ACC112 (cell line): ENCODE data around the gene F12.

Experiments used
- H2AFZ ChIP-seq: fragments of 200-600 bp; sonication (generic); one replicate; pipeline ENCODE4 v1.6.0; 2017; ENCODE audit warnings: antibody characterized with exemption, low read length; ENCODE audit not compliant: unreplicated experiment
- H3K27ac ChIP-seq: fragments of 200-600 bp; sonication (generic); 2 replicates; pipeline ENCODE4 v1.5.1; 2014; ENCODE audit warnings: low read depth, mild to moderate bottlenecking, antibody characterized with exemption, low read length, moderate library complexity
- H3K27me3 ChIP-seq: fragments of 200-600 bp; sonication (generic); 2 replicates; pipeline ENCODE4 v1.6.1; 2014; ENCODE audit warnings: mild to moderate bottlenecking, antibody characterized with exemption, low read length, moderate library complexity, mixed read lengths; ENCODE audit not compliant: insufficient read depth
- H3K36me3 ChIP-seq: fragments of 200-600 bp; sonication (generic); 2 replicates; pipeline ENCODE4 v1.6.1; 2016; ENCODE audit warnings: mild to moderate bottlenecking, antibody characterized with exemption, low read length, moderate library complexity, mixed read lengths; ENCODE audit not compliant: insufficient read depth
- H3K4me1 ChIP-seq: fragments of 200-600 bp; sonication (generic); one replicate; pipeline ENCODE4 v1.6.1; 2016; ENCODE audit warnings: low read length, mixed read lengths; ENCODE audit not compliant: insufficient read depth, unreplicated experiment, control insufficient read depth
- H3K4me3 ChIP-seq: fragments of 200-600 bp; sonication (generic); 2 replicates; pipeline ENCODE4 v1.5.1; 2014; ENCODE audit warnings: mild to moderate bottlenecking, low read depth, low read length
- H3K79me2 ChIP-seq: fragments of 200-600 bp; sonication (generic); one replicate; pipeline ENCODE4 v1.6.0; 2016; ENCODE audit warnings: low read length; ENCODE audit not compliant: control insufficient read depth, unreplicated experiment, insufficient read depth

Gene F12

GRCh38 chr5:177357459-177358351, 51.7 kb downstream of the F12 start, which contains the start of gene RGS14:
Gene RGS14 (plus strand): TSS chr5:177357924. CDS start chr5:177358025, 101 bp downstream.
- no peaks in the 10 kb centered on the region for H3K79me2 ChIP-seq
- no peak within 1 kb of the TSS for H3K27ac ChIP-seq
- no peaks in the 10 kb centered on the region for H3K27me3 ChIP-seq
- H3K4me3 ChIP-seq: no peak within 1 kb of the TSS
- no peaks in the 10 kb centered on the region for H3K36me3 ChIP-seq
- no peaks in the 10 kb centered on the region for H3K4me1 ChIP-seq
- no peak within 1 kb of the TSS for H2AFZ ChIP-seq

GRCh38 chr5:177357146-177357458, 52.3 kb downstream of the F12 start:
- H3K27ac ChIP-seq: no peak overlapping the region
- H3K4me1 ChIP-seq: no peaks in the 10 kb centered on the region
- H2AFZ ChIP-seq: no peak overlapping the region
- no peaks in the 10 kb centered on the region for H3K36me3 ChIP-seq
- H3K79me2 ChIP-seq: no peaks in the 10 kb centered on the region
- H3K4me3 ChIP-seq: no peak overlapping the region
- H3K27me3 ChIP-seq: no peaks in the 10 kb centered on the region

- Histone ChIP-seq H3K36me3 (no peaks in the 10 kb centered on the region), H3K27me3 (no peaks in the 10 kb centered on the region), H2AFZ (no peak overlapping the region), H3K79me2 (no peaks in the 10 kb centered on the region), H3K4me1 (no peaks in the 10 kb centered on the region), H3K4me3 (no peak overlapping the region), H3K27ac (no peak overlapping the region)
These were observed 52.6 kb downstream of the F12 start for GRCh38 chr5:177356746-177357145.

GRCh38 chr5:177355868-177356168, 53.5 kb downstream of the F12 start:
- no peaks in the 10 kb centered on the region for H3K27me3 ChIP-seq
- no peak overlapping the region for H3K4me3 ChIP-seq
- peaks cover 6% of the 10 kb centered on the region for H3K79me2 ChIP-seq
- H3K36me3 ChIP-seq: no peaks in the 10 kb centered on the region
- no peak overlapping the region for H3K27ac ChIP-seq
- peaks cover under 1% of the 10 kb centered on the region for H3K4me1 ChIP-seq
- H2AFZ ChIP-seq: no peak overlapping the region

- H2AFZ ChIP-seq: no peak overlapping the region
- H3K79me2 ChIP-seq: peaks cover 11% of the 10 kb centered on the region
- no peaks in the 10 kb centered on the region for H3K36me3 ChIP-seq
- H3K4me1 ChIP-seq: peaks cover 5% of the 10 kb centered on the region
- no peak overlapping the region for H3K4me3 ChIP-seq
- no peaks in the 10 kb centered on the region for H3K27me3 ChIP-seq
- no peak overlapping the region for H3K27ac ChIP-seq
These were observed 54.0 kb downstream of the F12 start for GRCh38 chr5:177355162-177355867.

GRCh38 chr5:177354711-177355110, 54.7 kb downstream of the F12 start:
- peaks cover 17% of the 10 kb centered on the region for H3K79me2 ChIP-seq
- no peaks in the 10 kb centered on the region for H3K36me3 ChIP-seq
- H3K4me1 ChIP-seq: peaks cover 11% of the 10 kb centered on the region
- no peak overlapping the region for H2AFZ ChIP-seq
- no peak overlapping the region for H3K27ac ChIP-seq
- no peak overlapping the region for H3K4me3 ChIP-seq
- H3K27me3 ChIP-seq: no peaks in the 10 kb centered on the region

- Histone ChIP-seq H3K4me1 (peaks cover 15% of the 10 kb centered on the region), H3K27ac (no peak overlapping the region), H3K4me3 (no peak overlapping the region)
These were observed 55.1 kb downstream of the F12 start for GRCh38 chr5:177354256-177354655.

GRCh38 chr5:177353093-177353492, 56.3 kb downstream of the F12 start:
- Histone ChIP-seq H3K27ac (no peak overlapping the region), H3K79me2 (peaks cover 30% of the 10 kb centered on the region), H3K4me1 (peaks cover 15% of the 10 kb centered on the region), H3K36me3 (no peaks in the 10 kb centered on the region), H3K4me3 (no peak overlapping the region), H3K27me3 (no peaks in the 10 kb centered on the region), H2AFZ (no peak overlapping the region)

More at GRCh38 chr5:177354256-177354655, 55.1 kb downstream of the F12 start:
- Histone ChIP-seq H2AFZ (no peak overlapping the region), H3K79me2 (peaks cover 22% of the 10 kb centered on the region), H3K36me3 (no peaks in the 10 kb centered on the region), H3K27me3 (no peaks in the 10 kb centered on the region)
